ENCODE data around the gene NARF.
"Not testable (repeated sequence)": the region's sequence is repeated elsewhere in the genome, so short reads cannot be mapped to it uniquely, and the experiment has no call there.

Gene NARF

GRCh38 chr17:82447876-82448275 lies 10.7 kb upstream of the NARF start:
- no peak for FAIRE-seq

DNA sequence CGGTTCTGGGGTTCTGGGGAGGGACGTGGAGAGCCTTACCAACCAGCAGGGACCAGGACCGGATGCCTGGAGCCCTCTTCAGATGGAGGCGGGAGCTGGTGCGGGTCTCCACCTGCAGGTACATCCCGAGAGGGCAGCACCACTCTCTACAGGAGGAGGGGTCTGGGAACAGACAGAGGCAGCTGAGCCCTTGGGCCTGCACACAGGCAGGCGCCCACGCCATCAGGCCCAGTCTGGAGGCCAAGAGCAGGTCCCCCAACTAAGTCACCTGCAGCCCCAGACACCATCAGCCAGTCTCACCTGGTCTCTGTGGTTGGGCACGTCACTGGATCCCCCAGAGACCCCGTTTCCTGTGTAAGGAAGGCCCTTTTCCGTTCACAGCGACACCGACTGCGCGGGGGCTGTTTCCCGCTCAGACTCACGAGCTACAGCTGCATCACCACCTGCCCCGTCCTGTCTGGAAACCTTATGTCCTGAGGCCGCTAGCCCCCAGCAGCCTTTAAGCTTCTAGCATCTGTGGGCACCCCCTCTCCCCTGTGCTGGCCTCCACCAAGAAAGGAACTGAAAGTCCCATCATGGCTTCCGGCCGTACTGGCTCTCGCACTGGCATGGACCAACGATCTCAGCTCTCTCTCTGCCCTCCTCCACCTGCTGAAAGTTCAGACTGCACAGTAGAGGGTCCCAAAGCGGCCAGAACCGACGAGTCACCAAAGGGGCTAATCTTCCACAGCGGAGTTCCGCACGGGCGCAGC lies 9.2 kb upstream of the NARF start:
- FAIRE-seq, result no peak

DNA sequence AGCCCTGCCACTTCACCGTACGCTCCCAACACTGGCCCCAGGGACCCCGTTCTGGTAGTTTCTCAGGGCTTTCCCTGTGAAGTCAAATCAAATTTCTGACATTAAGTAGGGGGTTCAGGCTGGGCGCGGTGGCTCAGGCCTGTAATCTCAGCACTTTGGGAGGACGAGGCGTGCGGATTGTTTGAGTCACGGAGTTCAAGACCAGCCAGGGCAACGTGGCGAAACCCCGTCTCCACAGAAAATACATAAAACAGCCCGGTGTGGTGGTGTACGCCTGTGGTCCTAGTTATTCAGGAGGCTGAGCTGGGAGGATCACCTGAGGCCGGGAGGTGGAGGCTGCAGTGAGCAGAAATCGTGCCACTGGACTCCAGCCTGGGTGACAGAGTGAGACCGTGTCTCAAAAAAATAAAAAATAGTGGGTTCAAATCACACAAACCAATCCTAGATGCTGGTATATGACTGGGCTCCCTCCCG lies 8.6 kb upstream of the NARF start:
- FAIRE-seq, result no peak

DNA sequence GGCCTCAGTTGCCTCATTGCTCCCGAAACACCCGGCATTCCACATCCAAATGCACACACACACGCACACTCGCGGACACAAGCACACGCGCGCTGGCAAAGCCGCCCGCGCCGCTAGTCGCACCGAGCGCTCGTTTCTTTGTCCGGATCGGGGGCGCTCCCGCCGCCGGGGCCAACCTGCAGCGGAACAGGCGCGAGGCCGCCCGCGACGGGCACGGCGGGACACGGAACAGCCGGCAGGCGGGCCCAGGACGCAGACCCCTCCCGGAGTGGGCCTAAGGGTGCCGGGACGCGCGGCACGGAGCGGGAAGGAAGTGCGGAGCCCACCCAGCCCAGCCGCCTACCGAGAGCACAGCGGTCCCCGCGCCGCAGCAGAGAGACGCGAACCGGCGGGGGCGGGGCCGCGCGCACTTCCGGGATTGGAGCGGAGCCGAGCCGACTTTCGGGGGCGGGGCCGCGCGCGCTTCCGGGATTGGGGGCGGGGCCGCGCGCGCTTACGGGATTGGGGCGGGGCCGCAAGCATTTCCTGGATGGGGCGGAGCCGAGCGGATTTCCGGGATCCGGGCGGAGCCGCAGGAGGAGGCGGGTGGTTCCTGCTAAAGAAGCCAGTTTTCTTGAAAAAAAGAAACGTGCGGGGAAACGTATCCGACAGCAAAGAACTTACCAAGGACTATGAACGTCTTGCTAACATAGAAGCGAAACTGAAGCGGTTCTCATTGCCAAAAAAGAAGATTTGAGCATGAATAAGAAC lies 8.0 kb upstream of the NARF start, which contains the start of gene CYBC1:
Gene CYBC1, minus strand, starts transcription at position 396 of the 750 bp plus-strand sequence. CDS start 1,498 bp downstream, outside the sequence.
- no peak for FAIRE-seq

DNA sequence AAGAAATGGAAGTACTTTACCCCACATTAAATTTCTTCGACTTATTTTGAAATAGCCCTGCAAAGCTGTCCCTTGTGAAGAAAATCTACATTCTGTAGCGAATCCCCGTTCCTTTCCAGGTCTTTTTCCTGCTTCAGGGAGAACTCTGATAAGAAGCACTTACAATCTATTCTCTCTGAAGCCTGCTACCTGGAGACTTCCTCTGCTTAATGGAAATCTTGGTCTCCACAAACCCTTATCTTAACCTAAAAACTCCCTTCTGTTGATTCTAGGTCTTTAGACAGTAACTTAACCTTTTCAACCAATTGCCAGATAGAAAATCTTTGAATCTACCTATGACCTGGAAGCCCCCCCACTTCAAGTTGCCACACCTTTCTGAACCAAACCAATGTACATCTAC lies 6.4 kb upstream of the NARF start:
- no peak for FAIRE-seq

- FAIRE-seq, result not testable (repeated sequence)
Measured at GRCh38 chr17:82453151-82453550, 5.4 kb upstream of the NARF start.

GRCh38 chr17:82453706-82454105 lies 4.8 kb upstream of the NARF start:
- FAIRE-seq, result not testable (repeated sequence)

DNA sequence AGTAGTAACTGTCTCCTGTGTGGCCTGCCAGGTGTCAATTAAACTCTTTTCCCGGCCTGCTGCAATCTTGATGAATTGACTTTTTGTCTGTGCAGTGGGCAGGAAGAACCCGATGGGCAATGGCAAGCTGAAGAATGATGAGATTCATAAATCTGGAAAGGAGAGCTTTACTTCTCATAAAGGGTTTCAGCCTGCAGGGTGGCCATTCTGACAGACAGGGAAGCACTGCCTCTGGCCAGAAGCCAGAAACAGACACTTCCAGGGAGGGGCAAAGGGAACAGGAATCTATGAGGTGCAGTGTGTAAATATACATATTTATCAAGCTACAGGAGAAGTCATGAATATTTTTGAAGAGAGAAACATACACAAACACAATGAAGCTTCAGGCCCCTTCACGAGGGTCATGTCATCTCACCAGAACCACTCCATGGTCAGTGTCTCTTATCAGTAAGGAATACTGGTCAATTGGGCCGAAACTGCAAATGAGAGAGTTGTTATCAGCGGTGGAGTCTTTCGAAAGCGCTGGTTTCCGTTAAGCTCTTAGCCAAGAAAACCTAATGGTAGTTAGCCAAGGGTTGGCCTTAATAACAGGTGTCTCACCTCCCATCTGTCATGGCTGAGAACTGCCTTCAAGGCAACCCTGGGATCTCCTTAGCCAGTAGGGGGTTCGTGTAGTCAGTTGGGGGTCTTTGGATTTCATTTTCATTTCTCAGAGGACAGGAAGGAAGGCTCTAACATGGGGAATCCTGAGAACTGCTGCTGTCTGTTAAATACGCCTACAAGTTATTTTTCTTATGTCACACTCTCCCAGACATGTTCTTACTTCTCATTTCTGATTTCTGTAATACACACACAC lies 1.2 kb upstream of the NARF start:
- FAIRE-seq, result no peak

DNA sequence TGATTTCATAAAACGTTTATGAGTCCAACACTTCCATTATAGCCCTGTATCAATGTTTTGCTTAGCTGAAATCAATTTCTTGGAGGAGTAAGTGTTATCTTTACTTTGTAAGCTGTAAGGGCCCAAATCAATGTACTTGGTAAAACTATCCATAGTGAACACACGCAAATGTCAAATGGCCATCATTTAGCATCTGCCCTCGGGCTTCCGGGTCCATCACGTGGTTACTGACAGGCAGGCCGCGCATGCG lies 687 bp upstream of the NARF start:
- no peak for FAIRE-seq

GRCh38 chr17:82458885-82459424 lies 414 bp downstream of the NARF start:
- no peak for FAIRE-seq

DNA sequence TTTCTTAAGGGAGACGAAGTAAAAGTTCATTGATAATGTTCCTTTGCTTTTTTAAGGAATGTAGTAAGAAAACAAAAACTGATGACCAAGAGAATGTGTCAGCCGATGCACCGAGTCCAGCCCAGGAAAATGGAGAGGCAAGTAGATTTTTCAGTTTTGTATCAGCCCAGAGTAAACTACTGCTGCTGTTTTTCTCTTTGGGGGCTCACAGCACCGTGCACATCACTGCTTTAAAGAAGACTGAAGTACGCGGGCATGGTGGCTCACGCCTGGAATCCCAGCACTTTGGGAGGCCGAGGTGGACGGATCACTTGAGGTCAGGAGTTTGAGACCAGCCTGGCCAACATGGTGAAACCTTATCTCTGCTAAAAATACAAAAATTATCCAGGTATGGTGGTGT lies 1.4 kb downstream of the NARF start:
- not testable (repeated sequence) for FAIRE-seq

GRCh38 chr17:82461827-82462524 lies 3.4 kb downstream of the NARF start:
- no peak for FAIRE-seq

DNA sequence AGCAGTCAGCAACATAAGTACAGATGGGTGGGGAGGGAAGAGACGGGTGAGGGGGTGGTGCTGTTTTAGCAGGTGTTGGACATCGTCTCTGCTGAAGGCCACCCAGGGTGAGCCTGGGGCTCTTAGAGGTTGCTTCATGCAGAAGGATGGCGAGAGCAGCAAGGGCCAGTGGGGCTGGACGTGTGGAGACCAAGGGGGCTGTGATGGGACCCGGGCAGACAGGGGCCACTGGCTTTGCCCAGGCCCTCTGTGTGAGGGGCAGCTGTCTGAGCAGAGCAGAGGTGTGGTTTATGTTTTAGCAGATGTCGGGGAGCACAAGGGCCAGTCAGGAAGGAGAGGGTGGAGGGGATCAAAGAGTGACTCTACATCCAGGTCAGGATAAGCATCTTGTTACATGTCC lies 4.8 kb downstream of the NARF start:
- FAIRE-seq, result no peak

DNA sequence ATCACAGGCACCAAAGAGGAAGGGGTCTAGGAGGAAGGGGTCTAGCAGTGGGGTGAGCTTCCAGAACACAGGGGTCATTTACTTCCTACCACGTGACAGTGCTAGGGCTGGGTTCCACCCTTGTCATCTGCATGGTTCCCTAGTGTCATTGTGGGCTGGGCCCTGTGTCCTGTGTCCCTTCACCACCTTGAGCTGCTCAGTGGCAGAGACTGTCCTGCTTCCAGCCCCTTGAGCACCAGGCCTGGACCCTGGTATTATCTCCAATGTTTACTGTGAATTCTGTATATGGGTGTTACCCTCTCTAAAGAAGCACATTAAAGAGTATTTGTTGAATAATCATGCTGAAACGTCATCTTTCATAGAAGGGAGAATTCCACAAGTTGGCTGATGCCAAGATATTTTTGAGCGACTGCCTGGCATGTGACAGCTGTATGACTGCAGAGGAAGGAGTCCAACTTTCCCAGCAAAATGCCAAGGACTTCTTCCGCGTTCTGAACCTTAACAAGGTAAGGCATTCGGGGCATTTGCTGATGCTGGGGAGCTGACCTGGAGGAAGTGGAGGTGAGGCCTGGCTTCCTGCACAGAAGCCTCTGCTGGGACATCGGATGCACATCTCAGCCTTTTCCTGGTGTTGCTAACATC lies 5.5 kb downstream of the NARF start:
- no peak for FAIRE-seq

DNA sequence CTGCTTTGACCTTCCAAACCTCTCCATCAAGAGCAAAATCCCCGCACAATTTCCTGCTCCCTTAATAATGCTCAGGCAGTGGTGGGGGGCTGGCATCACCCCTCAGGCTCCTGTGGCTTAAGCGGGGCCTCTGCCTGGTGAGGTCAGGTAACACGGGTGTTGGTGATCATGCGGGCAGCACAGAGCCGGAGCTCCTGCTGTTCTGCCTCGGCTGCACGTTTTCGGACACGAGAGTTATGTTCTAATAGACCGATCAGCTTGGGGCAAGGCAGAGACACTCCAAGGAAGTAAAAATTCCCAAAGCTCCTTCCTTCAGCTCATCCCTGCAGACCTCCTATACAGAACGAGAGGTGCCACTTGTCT lies 6.0 kb downstream of the NARF start:
- FAIRE-seq, result no peak

DNA sequence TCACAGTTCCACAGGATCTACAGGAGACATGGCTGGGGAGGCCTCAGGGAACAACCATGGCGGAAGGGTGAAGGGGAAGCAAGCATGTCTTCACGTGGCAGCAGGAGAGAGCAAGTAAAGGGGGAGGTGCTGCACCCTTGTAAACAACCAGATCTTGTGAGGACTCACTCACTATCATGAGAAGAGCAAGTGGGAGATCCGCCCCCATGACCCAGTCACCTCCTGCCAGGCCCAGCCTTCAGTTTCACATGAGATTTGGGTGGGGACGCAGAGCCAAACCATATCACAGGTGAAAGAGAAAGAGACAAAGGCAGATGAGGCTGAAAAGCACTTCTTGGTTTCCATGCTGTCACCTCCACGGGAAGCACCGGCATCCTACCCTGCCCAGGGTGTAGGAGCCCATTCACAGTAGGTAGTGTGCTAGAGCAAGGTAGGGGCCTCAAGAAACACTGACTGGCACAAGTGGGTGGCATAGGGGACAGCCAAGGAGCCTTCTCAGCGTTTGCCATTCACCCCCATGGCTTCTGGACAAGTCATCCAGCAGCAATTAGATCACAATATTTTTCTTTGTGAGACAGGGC lies 6.6 kb downstream of the NARF start:
- no peak for FAIRE-seq

GRCh38 chr17:82468692-82469091 lies 10.2 kb downstream of the NARF start:
- FAIRE-seq, result no peak

GRCh38 chr17:82470065-82470464 lies 11.5 kb downstream of the NARF start:
- FAIRE-seq, result no peak

DNA sequence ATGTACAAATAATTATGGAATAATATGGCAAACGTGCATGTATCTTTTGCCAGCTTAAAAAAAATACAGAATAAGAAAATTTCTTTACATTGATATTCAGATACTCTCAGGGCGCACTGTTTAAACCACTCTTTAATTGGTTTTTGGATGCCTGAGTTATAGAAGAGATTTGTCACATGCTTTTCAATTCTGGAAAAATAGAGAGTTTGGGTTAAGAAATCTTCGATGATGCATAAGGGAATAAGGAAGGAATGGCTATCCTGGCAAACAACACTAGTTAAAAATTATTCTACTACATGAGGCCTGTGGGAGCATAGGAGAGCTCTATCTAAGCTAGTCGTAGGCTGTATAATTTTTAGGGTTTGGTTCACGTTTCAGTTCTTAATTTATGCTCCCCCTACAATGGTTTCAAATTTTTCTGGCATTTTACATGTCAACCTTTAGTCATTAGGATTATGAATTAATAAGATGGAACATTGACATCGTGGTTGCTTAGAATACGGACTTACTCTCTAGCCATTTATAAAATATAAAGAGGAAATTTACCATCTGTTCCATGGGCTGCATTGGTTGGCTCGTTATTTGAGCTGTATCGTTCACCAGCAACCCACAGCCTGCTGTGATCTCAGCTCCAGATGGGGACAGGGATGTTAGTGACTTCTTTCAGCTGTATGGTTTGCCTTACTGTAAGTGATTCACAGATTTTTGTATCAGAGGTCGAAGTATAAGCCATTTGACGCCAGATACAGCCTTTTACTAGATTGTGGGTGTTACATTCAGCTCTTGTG lies 15.9 kb downstream of the NARF start:
- FAIRE-seq, result no peak

- FAIRE-seq, result no peak
Measured at GRCh38 chr17:82475458-82475857, 16.9 kb downstream of the NARF start.

DNA sequence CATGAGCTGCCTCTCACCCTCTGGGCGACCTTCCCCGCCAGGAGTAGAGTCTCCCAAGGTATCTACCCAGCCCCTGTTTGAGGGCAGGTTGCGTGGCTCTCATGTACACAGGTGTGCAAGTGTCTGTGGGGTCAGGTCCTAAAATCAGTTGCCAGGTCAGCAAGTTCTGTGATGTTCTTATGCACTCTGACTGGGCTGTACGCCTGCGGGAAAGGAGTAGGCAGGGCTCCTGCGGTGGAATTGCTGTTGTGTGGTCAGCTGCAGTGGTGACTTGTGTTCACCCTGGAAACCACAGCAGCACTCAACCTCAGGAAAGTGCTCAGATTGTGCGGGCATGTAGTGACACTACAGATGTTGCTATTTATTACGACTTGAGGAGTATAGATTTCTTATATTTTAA lies 19.4 kb downstream of the NARF start:
- no peak for FAIRE-seq

Data from endometrium (tissue), 2 donors.